Stomach (tissue), 4 donors: ENCODE measurements around the gene AFF1.

ENCODE experiments used
- CTCF ChIP-seq, 7 experiments: fragments of 450-650 bp in 4 of 7; fragments of 200-600 bp in 3 of 7; sonication (generic) in 3 of 7; IDR thresholded peaks; one replicate each; pipeline ENCODE4 v1.5.1; 2016 to 2019; ENCODE audit warnings: antibody characterized with exemption in 7 of 7, control low read depth in 2 of 7, mild to moderate bottlenecking in 1 of 7
- EP300 ChIP-seq: sonication (generic); formaldehyde crosslinking; IDR thresholded peaks from one replicate; pipeline ENCODE4 v1.6.1; 2017; ENCODE audit warnings: antibody characterized with exemption

- TF ChIP-seq CTCF (IDR thresholded peaks at IDR 0.05) (no peak), EP300 (no peak)
Observed at GRCh38 chr4:87037671-87038334, 103.0 kb downstream of the AFF1 start.
